Esophagus muscularis mucosa (tissue), 4 donors: Measurements from ENCODE around the gene CACNA2D3. TPM values are rescaled to one million over a fixed set of nuclear protein-coding genes. Genes with fewer than 3 reads are reported as not detected.

Experiments used
- DNase-seq: peaks from one replicate; pipeline ENCODE4 v3.0.0-alpha.2; 2017; ENCODE audit errors: extremely low spot score
- H3K27ac ChIP-seq, 4 donors: fragments of 200-600 bp; sonication (generic); replicated peaks in 1 of 4; 1 replicate in 3 of 4; 2 replicates in 1 of 4; pipeline ENCODE4 v1.5.1; 2016 to 2019; ENCODE audit warnings: mild to moderate bottlenecking in 1 of 4
- H3K27me3 ChIP-seq, 4 donors: fragments of 200-600 bp; sonication (generic); one replicate each; pipeline versions ENCODE4 v1.5.1 to v1.6.0; 2016 to 2019
- H3K36me3 ChIP-seq, 4 donors: fragments of 200-600 bp; sonication (generic); one replicate each; pipeline ENCODE4 v1.5.1; 2016 to 2019
- H3K4me1 ChIP-seq, 4 donors: fragments of 200-600 bp; sonication (generic); one replicate each; pipeline ENCODE4 v1.5.1; 2016 to 2019
- H3K4me3 ChIP-seq, 4 donors: fragments of 200-600 bp; sonication (generic); 1 replicate in 2 of 4; 2 replicates in 2 of 4; pipeline ENCODE4 v1.5.1; 2016 to 2019; ENCODE audit warnings: mild to moderate bottlenecking in 4 of 4, moderate library complexity in 1 of 4
- H3K9me3 ChIP-seq, 4 donors: fragments of 200-600 bp; sonication (generic); 1 replicate in 3 of 4; 2 replicates in 1 of 4; pipeline ENCODE4 v1.5.1; 2016 to 2019
- CTCF ChIP-seq, 3 experiments: fragments of 200-600 bp in 2 of 3; fragments of 450-650 bp in 1 of 3; sonication (generic) in 2 of 3; IDR thresholded peaks; one replicate each; pipeline ENCODE4 v1.5.1; 2017 to 2019; ENCODE audit warnings: antibody characterized with exemption in 3 of 3, mild to moderate bottlenecking in 2 of 3, moderate library complexity in 1 of 3
- EP300 ChIP-seq: sonication (generic); formaldehyde crosslinking; IDR thresholded peaks from one replicate; pipeline ENCODE4 v1.6.1; 2017; ENCODE audit warnings: antibody characterized with exemption
- POLR2A ChIP-seq: fragments of 450-650 bp; IDR thresholded peaks from one replicate; pipeline ENCODE4 v1.6.1; 2017; ENCODE audit warnings: antibody characterized with exemption, moderate library complexity, mild to moderate bottlenecking, low read depth
- POLR2AphosphoS5 ChIP-seq, 2 donors: sonication (generic); formaldehyde crosslinking; IDR thresholded peaks; one replicate each; pipeline ENCODE4 v1.6.1; 2017; ENCODE audit warnings: antibody characterized with exemption in 2 of 2
- WGBS: methylation state at CpG from one replicate; pipeline ENCODE4 v1.1.5; 2018; 5-methylcytosine and 5-hydroxymethylcytosine counted together
- intact Hi-C: fragments of 100-400 bp; cut with DNase I; formaldehyde crosslinking; loops from one replicate; pipeline ENCODE4 v1.15.1; 2023
- total RNA-seq, 4 donors: library from RNA; depleted of rRNA; stranded (reverse); fragments of >200 nt; gene quantifications; one replicate each; pipeline versions ENCODE4 v1.1.0 to v1.2.1, GENCODE V29; 2016

CACNA2D3 gene
- total RNA-seq, 4 donors from 2014 or later, result 2.5 to 6.3 (median 3.9) TPM

- no peaks in the 10 kb centered on the region for H3K36me3 ChIP-seq
- 26% methylated on average over 3 of the region's 3 CpGs for WGBS
- H3K4me1 ChIP-seq, result peaks cover 7 to 22% (median 20%) of the 10 kb centered on the region in 4 donors
- H3K9me3 ChIP-seq, result no peaks in the 10 kb centered on the region
- peak overlapping the region; percentile 63 to 71 (median 70) for H3K27ac ChIP-seq
- no peaks in the 10 kb centered on the region for H3K27me3 ChIP-seq
- no peak for TF ChIP-seq EP300
- TF ChIP-seq POLR2AphosphoS5 (IDR thresholded peaks at IDR 0.05), result peak in 1 of 2 donors; percentile 68
- no peak for TF ChIP-seq CTCF (IDR thresholded peaks at IDR 0.05)
- no peak for TF ChIP-seq POLR2A
- DNase-seq, result no peak
- H3K4me3 ChIP-seq, result no peak overlapping the region
- intact Hi-C loops, result no loop called here
These were observed 759.9 kb downstream of the CACNA2D3 start for GRCh38 chr3:54882129-54882833.

DNA sequence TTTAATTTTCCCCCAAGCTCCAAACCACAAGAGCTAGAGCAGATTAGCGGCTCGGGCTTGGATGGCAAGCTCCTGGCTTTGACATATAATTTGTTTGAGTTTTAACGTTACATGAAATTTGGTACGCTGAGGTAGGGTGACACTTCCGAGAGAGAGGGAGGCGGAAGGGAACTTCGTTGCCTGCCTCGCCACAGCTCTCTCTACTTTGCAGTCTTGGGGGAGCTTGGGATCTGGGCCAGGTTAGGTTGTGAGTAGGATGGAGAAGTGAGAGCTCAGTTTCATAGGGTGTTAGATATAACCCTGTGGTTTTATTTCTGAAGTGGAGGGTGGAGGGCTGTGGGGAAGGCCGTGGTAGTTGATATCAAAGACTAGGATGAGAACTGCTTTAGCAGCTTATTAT lies 765.8 kb downstream of the CACNA2D3 start:
- TF ChIP-seq POLR2AphosphoS5 (IDR thresholded peaks at IDR 0.05) (no peak), EP300 (no peak), CTCF (IDR thresholded peaks at IDR 0.05) (no peak), POLR2A (no peak)
- no peaks in the 10 kb centered on the region for H3K27me3 ChIP-seq
- H3K4me3 ChIP-seq, result no peak overlapping the region
- no peak for DNase-seq
- H3K36me3 ChIP-seq, result no peaks in the 10 kb centered on the region
- peaks cover 14 to 63% (median 57%) of the 10 kb centered on the region in 4 donors for H3K4me1 ChIP-seq
- H3K9me3 ChIP-seq, result no peaks in the 10 kb centered on the region
- intact Hi-C loops, result no loop called here
- H3K27ac ChIP-seq, result peak overlapping the region; percentile 69 to 89 (median 86)
- WGBS, result 96% methylated on average over 9 of the region's 9 CpGs

DNA sequence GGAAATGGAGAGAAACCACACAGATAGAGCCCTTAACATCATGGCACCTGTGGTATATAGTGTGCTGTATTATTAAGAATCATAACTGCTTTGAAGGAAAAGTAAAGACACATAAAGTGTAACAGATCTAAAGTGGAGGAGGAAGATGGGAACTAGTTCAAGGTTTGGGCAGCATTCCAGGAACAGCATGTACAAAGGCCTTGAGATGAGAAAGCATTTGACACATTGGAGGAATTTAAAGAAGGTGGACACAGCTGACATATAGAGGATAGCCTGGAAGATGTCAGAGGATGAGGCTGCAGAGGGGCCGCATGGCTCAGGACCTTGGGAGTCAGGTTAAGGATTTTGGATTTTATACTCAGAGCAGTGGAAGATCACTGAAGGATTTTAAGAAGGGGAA lies 766.5 kb downstream of the CACNA2D3 start:
- 78% methylated on average over 1 of the region's 1 CpG for whole genome bisulfite sequencing
- peaks cover 14 to 65% (median 56%) of the 10 kb centered on the region in 4 donors for H3K4me1 ChIP-seq

DNA sequence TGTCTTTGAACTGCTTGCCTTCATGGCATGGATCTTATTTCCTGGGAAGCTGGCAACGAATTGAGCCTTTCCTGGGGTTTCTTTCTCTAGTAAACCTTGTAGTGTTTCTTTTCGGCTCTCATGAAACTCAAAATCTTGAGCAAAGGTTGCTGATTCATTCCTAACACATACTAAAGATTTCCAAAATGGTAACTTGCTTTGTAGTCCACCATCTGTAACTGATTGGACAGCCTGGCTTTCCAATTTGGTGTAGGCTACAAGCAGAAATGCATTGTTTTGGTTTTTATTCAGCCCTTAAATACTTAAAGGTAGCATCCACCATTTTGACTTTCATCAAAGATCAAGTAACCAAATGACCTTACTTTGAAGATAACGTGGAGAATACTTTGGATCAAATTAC lies 767.4 kb downstream of the CACNA2D3 start:
- Histone ChIP-seq H3K36me3 (no peaks in the 10 kb centered on the region), H3K4me3 (no peak overlapping the region), H3K4me1 (peaks cover 14 to 65% (median 56%) of the 10 kb centered on the region in 4 donors), H3K27ac (peak overlapping the region; percentile 84 to 90 (median 88)), H3K27me3 (no peaks in the 10 kb centered on the region), H3K9me3 (no peaks in the 10 kb centered on the region)
- intact Hi-C loops, result no loop called here
- no peak for TF ChIP-seq EP300
- no peak for TF ChIP-seq POLR2A
- no peak for TF ChIP-seq POLR2AphosphoS5 (IDR thresholded peaks at IDR 0.05)
- no peak for TF ChIP-seq CTCF (IDR thresholded peaks at IDR 0.05)
- whole genome bisulfite sequencing, result 96% methylated on average over 3 of the region's 3 CpGs
- no peak for DNase-seq

More for the DNA sequence above, 766.5 kb downstream of the CACNA2D3 start:
- Histone ChIP-seq H3K27ac (peak overlapping the region; percentile 84 to 90 (median 88)), H3K4me3 (no peak overlapping the region), H3K36me3 (no peaks in the 10 kb centered on the region), H3K27me3 (no peaks in the 10 kb centered on the region), H3K9me3 (no peaks in the 10 kb centered on the region)
- intact Hi-C loops, result no loop called here
- peak; percentile 64 for TF ChIP-seq EP300
- no peak for TF ChIP-seq CTCF (IDR thresholded peaks at IDR 0.05)
- TF ChIP-seq POLR2AphosphoS5 (IDR thresholded peaks at IDR 0.05), result peak; percentile 73 to 92
- DNase-seq, result no peak

GRCh38 chr3:54891540-54891897 lies 769.2 kb downstream of the CACNA2D3 start:
- no peaks in the 10 kb centered on the region for H3K9me3 ChIP-seq
- H3K4me3 ChIP-seq, result no peak overlapping the region
- intact Hi-C loops, result no loop called here
- peaks cover 14 to 65% (median 56%) of the 10 kb centered on the region in 4 donors for H3K4me1 ChIP-seq
- peak overlapping the region; percentile 84 to 90 (median 88) for H3K27ac ChIP-seq
- peak; percentile 96 for DNase-seq
- 14% methylated on average over 5 of the region's 5 CpGs for WGBS
- no peaks in the 10 kb centered on the region for H3K27me3 ChIP-seq
- peak; percentile 89 to 92 for TF ChIP-seq POLR2AphosphoS5 (IDR thresholded peaks at IDR 0.05)
- no peak for TF ChIP-seq POLR2A
- TF ChIP-seq EP300, result peak; percentile 28
- peak; percentile 43 to 67 (median 52) for TF ChIP-seq CTCF (IDR thresholded peaks at IDR 0.05)
- no peaks in the 10 kb centered on the region for H3K36me3 ChIP-seq
